HEK293 (cell line): ENCODE data around the gene LRRC4C.

Experiments used
- CTCF ChIA-PET: fragments of 350-600 bp; formaldehyde crosslinking; extraction: SDS; loops from one replicate; lab custom pipeline; 2021; ENCODE audit warnings: antibody characterized with exemption; lab: Yijun Ruan, JAX
- POLR2A ChIA-PET: fragments of 300-600 bp; formaldehyde crosslinking; extraction: SDS; loops from one replicate; lab custom pipeline; 2020; ENCODE audit warnings: antibody characterized with exemption, inconsistent platforms; lab: Yijun Ruan, JAX
- H3K27ac ChIP-seq: fragments of 200-500 bp; sonication (Bioruptor generic); 2 replicates; pipeline ENCODE4 v1.5.1; 2014; ENCODE audit warnings: low read depth, low read length, control low read depth, inconsistent platforms; ENCODE audit errors: extremely low read depth
- H3K36me3 ChIP-seq, 2 experiments: fragments of 200-500 bp in 1 of 2; sonication (Bioruptor generic) in 1 of 2; 1 replicate in 1 of 2; 2 replicates in 1 of 2; pipeline ENCODE4 v1.5.1; 2014 to 2017; ENCODE audit warnings: inconsistent platforms in 2 of 2, low read length in 2 of 2; ENCODE audit not compliant: control insufficient read depth in 2 of 2, insufficient read depth in 1 of 2
- H3K4me1 ChIP-seq: fragments of 200-500 bp; sonication (Bioruptor generic); 2 replicates; pipeline ENCODE4 v1.5.1; 2014; ENCODE audit warnings: mild to moderate bottlenecking, low read length, inconsistent platforms; ENCODE audit not compliant: control insufficient read depth, insufficient read depth
- H3K4me3 ChIP-seq: 2 replicates; pipeline ENCODE4 v1.5.1; 2011; ENCODE audit warnings: low read depth, mild to moderate bottlenecking, control low read depth, low read length, moderate library complexity
- H3K9me3 ChIP-seq: fragments of 200-500 bp; sonication (Bioruptor generic); 2 replicates; pipeline ENCODE4 v1.5.1; 2014; ENCODE audit warnings: low read depth, low read length, inconsistent platforms; ENCODE audit not compliant: control insufficient read depth, insufficient read depth
- AEBP2 ChIP-seq: fragments of 450-650 bp; formaldehyde crosslinking; IDR thresholded peaks from 2 replicates; pipeline ENCODE4 v1.5.1; 2016; ENCODE audit warnings: missing biosample characterization, missing genetic modification characterization, borderline replicate concordance
- BCL6B ChIP-seq: fragments of 450-650 bp; formaldehyde crosslinking; IDR thresholded peaks from 2 replicates; pipeline ENCODE4 v1.5.1; 2017; ENCODE audit warnings: missing biosample characterization, missing genetic modification characterization
- GLIS1 ChIP-seq: fragments of 450-650 bp; formaldehyde crosslinking; IDR thresholded peaks from 2 replicates; pipeline ENCODE4 v1.5.1; 2016; ENCODE audit warnings: missing biosample characterization, missing genetic modification characterization
- HOXD13 ChIP-seq: sonication (generic); formaldehyde crosslinking; IDR thresholded peaks from 2 replicates; pipeline ENCODE4 v1.8.0; 2022; ENCODE audit warnings: missing genetic modification reagents, borderline replicate concordance
- MYNN ChIP-seq: fragments of 450-650 bp; formaldehyde crosslinking; IDR thresholded peaks from 2 replicates; pipeline ENCODE4 v1.5.1; 2016; ENCODE audit warnings: missing biosample characterization, missing genetic modification characterization, borderline replicate concordance
- PRDM10 ChIP-seq: fragments of 450-650 bp; formaldehyde crosslinking; IDR thresholded peaks from 2 replicates; pipeline ENCODE4 v1.5.1; 2016; ENCODE audit warnings: missing biosample characterization, missing genetic modification characterization
- SCRT2 ChIP-seq: fragments of 450-650 bp; formaldehyde crosslinking; IDR thresholded peaks from 2 replicates; pipeline ENCODE4 v1.5.1; 2016; ENCODE audit warnings: missing biosample characterization, missing genetic modification characterization
- YY2 ChIP-seq: fragments of 450-650 bp; formaldehyde crosslinking; IDR thresholded peaks from 2 replicates; pipeline ENCODE4 v1.5.1; 2016; ENCODE audit warnings: missing biosample characterization, missing genetic modification characterization
- ZBTB20 ChIP-seq: fragments of 450-650 bp; formaldehyde crosslinking; IDR thresholded peaks from 2 replicates; pipeline ENCODE4 v1.5.1; 2016; ENCODE audit warnings: missing biosample characterization, missing genetic modification characterization
- ZFHX2 ChIP-seq: fragments of 450-650 bp; formaldehyde crosslinking; conservative IDR thresholded peaks from 2 replicates; pipeline ENCODE4 v1.5.1; 2016; ENCODE audit warnings: missing biosample characterization, missing genetic modification characterization
- ZIC2 ChIP-seq: fragments of 450-650 bp; formaldehyde crosslinking; IDR thresholded peaks from 2 replicates; pipeline ENCODE4 v1.5.1; 2016; ENCODE audit warnings: missing biosample characterization, missing genetic modification characterization
- ZNF121 ChIP-seq: fragments of 450-650 bp; formaldehyde crosslinking; IDR thresholded peaks from 2 replicates; pipeline ENCODE4 v1.5.1; 2016; ENCODE audit warnings: missing biosample characterization, missing genetic modification characterization
- ZNF280D ChIP-seq: fragments of 450-650 bp; formaldehyde crosslinking; IDR thresholded peaks from 2 replicates; pipeline ENCODE4 v1.5.1; 2016; ENCODE audit warnings: missing biosample characterization, missing genetic modification characterization
- ZNF292 ChIP-seq: fragments of 450-650 bp; formaldehyde crosslinking; IDR thresholded peaks from 2 replicates; pipeline ENCODE4 v1.5.1; 2016; ENCODE audit warnings: low read depth, missing biosample characterization, missing genetic modification characterization, borderline replicate concordance
- ZNF529 ChIP-seq: fragments of 450-650 bp; formaldehyde crosslinking; IDR thresholded peaks from 2 replicates; pipeline ENCODE4 v1.5.1; 2017; ENCODE audit warnings: missing genetic modification characterization, missing biosample characterization; ENCODE audit not compliant: insufficient replicate concordance
- ZNF530 ChIP-seq: fragments of 450-650 bp; formaldehyde crosslinking; IDR thresholded peaks from 2 replicates; pipeline ENCODE4 v1.5.1; 2016; ENCODE audit warnings: low read depth, missing biosample characterization, missing genetic modification characterization
- ZNF777 ChIP-seq: fragments of 450-650 bp; formaldehyde crosslinking; IDR thresholded peaks from 2 replicates; pipeline ENCODE4 v1.5.1; 2017; ENCODE audit warnings: missing biosample characterization, missing genetic modification characterization, borderline replicate concordance
- ZSCAN16 ChIP-seq: fragments of 450-650 bp; formaldehyde crosslinking; IDR thresholded peaks from 2 replicates; pipeline ENCODE4 v1.5.1; 2016; ENCODE audit warnings: missing biosample characterization, missing genetic modification characterization
- ZSCAN4 ChIP-seq: fragments of 450-650 bp; formaldehyde crosslinking; IDR thresholded peaks from 2 replicates; pipeline ENCODE4 v1.5.1; 2017; ENCODE audit warnings: missing biosample characterization, missing genetic modification characterization

The LRRC4C gene

GRCh38 chr11:40421208-40421981 lies 1038.1 kb downstream of the LRRC4C start:
- no peaks in the 10 kb centered on the region for H3K9me3 ChIP-seq
- H3K4me1 ChIP-seq = no peaks in the 10 kb centered on the region
- H3K27ac ChIP-seq = no peak overlapping the region
- POLR2A ChIA-PET = no interaction called here
- H3K36me3 ChIP-seq = no peaks in the 10 kb centered on the region
- CTCF ChIA-PET = interaction anchor here (0.6 to 0.7 kb wide), 2 partner anchors 175 to 404 kb away, joined by 3 to 4 read pairs; no protein-coding TSS in a partner anchor
- H3K4me3 ChIP-seq = no peak overlapping the region
- TF ChIP-seq YY2 (no peak), HOXD13 (no peak), ZBTB20 (tag by site-specific recombination) (no peak), BCL6B (tag by site-specific recombination) (no peak), SCRT2 (tag by site-specific recombination) (no peak), MYNN (tag by site-specific recombination) (no peak), ZNF280D (tag by site-specific recombination) (no peak), AEBP2 (no peak)

- ChIA-PET POLR2A (no interaction called here), CTCF (interaction anchor here (0.6 kb wide), 1 partner anchor 12 kb away, joined by 6 read pairs; no protein-coding TSS in a partner anchor)
- H3K36me3 ChIP-seq = no peaks in the 10 kb centered on the region
- no peak overlapping the region for H3K27ac ChIP-seq
- no peak overlapping the region for H3K4me3 ChIP-seq
- TF ChIP-seq YY2 = no peak
- no peak for TF ChIP-seq ZFHX2 (tag by site-specific recombination)
- no peak for TF ChIP-seq ZNF530 (tag by site-specific recombination)
- TF ChIP-seq ZSCAN4 (tag by site-specific recombination) = no peak
- TF ChIP-seq PRDM10 (tag by site-specific recombination) = no peak
- no peak for TF ChIP-seq ZNF777 (tag by site-specific recombination)
- no peak for TF ChIP-seq ZNF121 (tag by site-specific recombination)
- no peak for TF ChIP-seq GLIS1
- TF ChIP-seq ZNF292 (tag by site-specific recombination) = no peak
- no peak for TF ChIP-seq ZIC2 (tag by site-specific recombination)
- TF ChIP-seq ZNF529 (tag by site-specific recombination) = no peak
- no peak for TF ChIP-seq ZSCAN16 (tag by site-specific recombination)
- H3K4me1 ChIP-seq = no peaks in the 10 kb centered on the region
- H3K9me3 ChIP-seq = no peaks in the 10 kb centered on the region
These were observed 1041.8 kb downstream of the LRRC4C start for GRCh38 chr11:40417627-40418026.
